ENCODE data around the gene PDYN. TPM values are rescaled to one million over a fixed set of nuclear protein-coding genes. Genes with fewer than 3 reads are reported as not detected.

Gene PDYN
- polyA plus RNA-seq, 1 donor (not counting 4 experiments of a cell fraction or from before 2014, with no cell fraction given), result not detected

GRCh38 chr20:1959156-1959555, 34.7 kb downstream of the PDYN start:
- no peak overlapping the region for H3K9ac ChIP-seq (ENCODE audit: control insufficient read depth, extremely low read depth, insufficient read depth, low read length)
- FAIRE-seq (no peak), DNase-seq (ENCODE audit: low read depth, low spot score) (no peak)
- no peaks in the 10 kb centered on the region for H4K20me1 ChIP-seq (ENCODE audit: control insufficient read depth, extremely low read depth, insufficient read depth, low read length)
- H3K4me3 ChIP-seq (ENCODE audit: control insufficient read depth in 2 of 3, extremely low read depth in 1 of 3, insufficient read depth in 2 of 3, low read depth in 1 of 3, low read length in 3 of 3), result no peak overlapping the region
- H3K9me1 ChIP-seq (ENCODE audit: control insufficient read depth, extremely low read depth, insufficient read depth, low read length), result no peaks in the 10 kb centered on the region
- H3K36me3 ChIP-seq (ENCODE audit: control insufficient read depth in 2 of 2, extremely low read depth in 1 of 2, insufficient read depth in 2 of 2, low read length in 2 of 2), result no peaks in the 10 kb centered on the region
- no peaks in the 10 kb centered on the region for H3K4me1 ChIP-seq (ENCODE audit: control insufficient read depth, extremely low read depth, insufficient read depth, low read length)
- H3K9me3 ChIP-seq (ENCODE audit: control insufficient read depth, low read depth, low read length), result no peaks in the 10 kb centered on the region
- no peaks in the 10 kb centered on the region for H3K79me2 ChIP-seq (ENCODE audit: control insufficient read depth, insufficient read depth, low read length)
- TF ChIP-seq, protein P1, sequence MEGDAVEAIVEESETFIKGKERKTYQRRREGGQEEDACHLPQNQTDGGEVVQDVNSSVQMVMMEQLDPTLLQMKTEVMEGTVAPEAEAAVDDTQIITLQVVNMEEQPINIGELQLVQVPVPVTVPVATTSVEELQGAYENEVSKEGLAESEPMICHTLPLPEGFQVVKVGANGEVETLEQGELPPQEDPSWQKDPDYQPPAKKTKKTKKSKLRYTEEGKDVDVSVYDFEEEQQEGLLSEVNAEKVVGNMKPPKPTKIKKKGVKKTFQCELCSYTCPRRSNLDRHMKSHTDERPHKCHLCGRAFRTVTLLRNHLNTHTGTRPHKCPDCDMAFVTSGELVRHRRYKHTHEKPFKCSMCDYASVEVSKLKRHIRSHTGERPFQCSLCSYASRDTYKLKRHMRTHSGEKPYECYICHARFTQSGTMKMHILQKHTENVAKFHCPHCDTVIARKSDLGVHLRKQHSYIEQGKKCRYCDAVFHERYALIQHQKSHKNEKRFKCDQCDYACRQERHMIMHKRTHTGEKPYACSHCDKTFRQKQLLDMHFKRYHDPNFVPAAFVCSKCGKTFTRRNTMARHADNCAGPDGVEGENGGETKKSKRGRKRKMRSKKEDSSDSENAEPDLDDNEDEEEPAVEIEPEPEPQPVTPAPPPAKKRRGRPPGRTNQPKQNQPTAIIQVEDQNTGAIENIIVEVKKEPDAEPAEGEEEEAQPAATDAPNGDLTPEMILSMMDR (optimal IDR thresholded peaks at IDR 0.05 in 1 of 3, IDR thresholded peaks at IDR 0.05 in 1 of 3, conservative IDR thresholded peaks at IDR 0.05 in 1 of 3; ENCODE audit: extremely low read depth in 1 of 3, insufficient read depth in 2 of 3, low read length in 3 of 3), result no peak
- no peaks in the 10 kb centered on the region for H3K27me3 ChIP-seq (ENCODE audit: control insufficient read depth, extremely low read depth, insufficient read depth, low read length)
- H3K27ac ChIP-seq (ENCODE audit: control insufficient read depth, insufficient read depth, low read length), result no peak overlapping the region
- H3K4me2 ChIP-seq (ENCODE audit: control insufficient read depth, extremely low read depth, insufficient read depth, low read depth, low read length), result no peak overlapping the region
- dilution Hi-C loops (cut with MboI; ENCODE audit: extremely low pct_ligation_motif_present, low sequenced_read_pairs), result no loop called here
- no peak overlapping the region for H2AFZ ChIP-seq (ENCODE audit: control insufficient read depth, low read length)

DNA sequence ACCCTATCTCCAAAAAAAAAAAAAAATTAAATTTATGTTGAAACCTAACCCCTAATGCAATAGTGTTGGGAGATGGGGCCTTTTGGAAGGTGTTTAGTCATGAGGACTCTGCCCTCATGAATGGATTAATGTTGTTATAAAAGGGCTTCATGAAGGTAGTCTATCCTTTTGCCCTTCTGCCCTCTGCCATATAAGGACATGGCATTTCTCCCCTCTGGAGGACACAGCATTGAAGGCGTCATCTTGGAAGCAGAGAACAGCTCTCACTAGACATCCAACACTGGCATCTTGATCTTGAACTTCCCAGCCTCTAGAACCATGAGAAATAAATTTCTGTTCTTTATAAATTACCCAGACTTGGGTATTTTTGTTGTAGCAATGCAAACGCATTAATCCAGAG, 35.4 kb downstream of the PDYN start:
- Histone ChIP-seq H4K20me1 (ENCODE audit: control insufficient read depth, extremely low read depth, insufficient read depth, low read length) (no peaks in the 10 kb centered on the region), H3K27me3 (ENCODE audit: control insufficient read depth, extremely low read depth, insufficient read depth, low read length) (no peaks in the 10 kb centered on the region), H3K27ac (ENCODE audit: control insufficient read depth, insufficient read depth, low read length) (no peak overlapping the region), H3K9me1 (ENCODE audit: control insufficient read depth, extremely low read depth, insufficient read depth, low read length) (no peaks in the 10 kb centered on the region), H3K4me1 (ENCODE audit: control insufficient read depth, extremely low read depth, insufficient read depth, low read length) (no peaks in the 10 kb centered on the region), H2AFZ (ENCODE audit: control insufficient read depth, low read length) (no peak overlapping the region), H3K36me3 (ENCODE audit: control insufficient read depth in 2 of 2, extremely low read depth in 1 of 2, insufficient read depth in 2 of 2, low read length in 2 of 2) (no peaks in the 10 kb centered on the region), H3K4me3 (ENCODE audit: control insufficient read depth in 2 of 3, extremely low read depth in 1 of 3, insufficient read depth in 2 of 3, low read depth in 1 of 3, low read length in 3 of 3) (no peak overlapping the region), H3K4me2 (ENCODE audit: control insufficient read depth, extremely low read depth, insufficient read depth, low read depth, low read length) (no peak overlapping the region), H3K79me2 (ENCODE audit: control insufficient read depth, insufficient read depth, low read length) (no peaks in the 10 kb centered on the region), H3K9ac (ENCODE audit: control insufficient read depth, extremely low read depth, insufficient read depth, low read length) (no peak overlapping the region), H3K9me3 (ENCODE audit: control insufficient read depth, low read depth, low read length) (no peaks in the 10 kb centered on the region)
- DNase-seq (ENCODE audit: low read depth, low spot score) (no peak), FAIRE-seq (no peak)
- dilution Hi-C loops (cut with MboI; ENCODE audit: extremely low pct_ligation_motif_present, low sequenced_read_pairs), result no loop called here
- no peak for TF ChIP-seq EZH2 (IDR thresholded peaks at IDR 0.05; ENCODE audit: low read length)
- TF ChIP-seq, protein P1 (optimal IDR thresholded peaks at IDR 0.05 in 1 of 3, IDR thresholded peaks at IDR 0.05 in 1 of 3, conservative IDR thresholded peaks at IDR 0.05 in 1 of 3; ENCODE audit: extremely low read depth in 1 of 3, insufficient read depth in 2 of 3, low read length in 3 of 3), result no peak

Data from keratinocyte (primary cell).